ENCODE results near the gene PCARE.

Gene PCARE

GRCh38 chr2:29042561-29043075 lies 31.7 kb downstream of the PCARE start:
- DNase-seq (ENCODE audit: extremely low spot score) = no peak
- TF ChIP-seq CTBP1 (IDR thresholded peaks at IDR 0.05; ENCODE audit: borderline replicate concordance) (no peak), TARDBP (IDR thresholded peaks at IDR 0.05) (no peak), SUZ12 (IDR thresholded peaks at IDR 0.05) (no peak), FOXA1 (IDR thresholded peaks at IDR 0.05) (no peak), PKNOX1 (IDR thresholded peaks at IDR 0.05) (no peak), BHLHE40 (IDR thresholded peaks at IDR 0.05; ENCODE audit: borderline replicate concordance) (no peak), ARNT (IDR thresholded peaks at IDR 0.05) (no peak), L3MBTL2 (conservative IDR thresholded peaks at IDR 0.05) (no peak), SP1 (IDR thresholded peaks at IDR 0.05) (no peak), LEF1 (IDR thresholded peaks at IDR 0.05; ENCODE audit: borderline replicate concordance) (no peak), ELF4 (IDR thresholded peaks at IDR 0.05) (no peak), ZNF384 (IDR thresholded peaks at IDR 0.05) (no peak), NFRKB (IDR thresholded peaks at IDR 0.05) (no peak), HDGF (IDR thresholded peaks at IDR 0.05; ENCODE audit: borderline replicate concordance) (no peak), FOXK2 (IDR thresholded peaks at IDR 0.05) (no peak), FOXM1 (IDR thresholded peaks at IDR 0.05; ENCODE audit: borderline replicate concordance) (no peak)
- POLR2A ChIA-PET = no interaction called here
- CTCF ChIA-PET = no interaction called here

- TF ChIP-seq FOXM1 (IDR thresholded peaks at IDR 0.05; ENCODE audit: borderline replicate concordance) (no peak), ELF4 (IDR thresholded peaks at IDR 0.05) (no peak), FOXK2 (IDR thresholded peaks at IDR 0.05) (no peak), SP1 (IDR thresholded peaks at IDR 0.05) (no peak), PKNOX1 (IDR thresholded peaks at IDR 0.05) (no peak), ARNT (IDR thresholded peaks at IDR 0.05) (no peak), L3MBTL2 (conservative IDR thresholded peaks at IDR 0.05) (no peak), TARDBP (IDR thresholded peaks at IDR 0.05) (no peak), LEF1 (IDR thresholded peaks at IDR 0.05; ENCODE audit: borderline replicate concordance) (no peak), ZNF384 (IDR thresholded peaks at IDR 0.05) (no peak), FOXA1 (IDR thresholded peaks at IDR 0.05) (no peak), BHLHE40 (IDR thresholded peaks at IDR 0.05; ENCODE audit: borderline replicate concordance) (no peak), NFRKB (IDR thresholded peaks at IDR 0.05) (no peak), HDGF (IDR thresholded peaks at IDR 0.05; ENCODE audit: borderline replicate concordance) (no peak), CTBP1 (IDR thresholded peaks at IDR 0.05; ENCODE audit: borderline replicate concordance) (no peak), SUZ12 (IDR thresholded peaks at IDR 0.05) (no peak)
- ChIA-PET POLR2A (no interaction called here), CTCF (no interaction called here)
- no peak for DNase-seq (ENCODE audit: extremely low spot score)
Observed at GRCh38 chr2:29041161-29041660, 33.1 kb downstream of the PCARE start.

- CTCF ChIA-PET = no interaction called here
- TF ChIP-seq FOXK2 (IDR thresholded peaks at IDR 0.05) (no peak), NFRKB (IDR thresholded peaks at IDR 0.05) (no peak), ARNT (IDR thresholded peaks at IDR 0.05) (no peak), FOXA1 (IDR thresholded peaks at IDR 0.05) (no peak), LEF1 (IDR thresholded peaks at IDR 0.05; ENCODE audit: borderline replicate concordance) (no peak), ZNF384 (IDR thresholded peaks at IDR 0.05) (no peak), BHLHE40 (IDR thresholded peaks at IDR 0.05; ENCODE audit: borderline replicate concordance) (no peak), TARDBP (IDR thresholded peaks at IDR 0.05) (no peak), ELF4 (IDR thresholded peaks at IDR 0.05) (no peak), PKNOX1 (IDR thresholded peaks at IDR 0.05) (no peak), HDGF (IDR thresholded peaks at IDR 0.05; ENCODE audit: borderline replicate concordance) (no peak), SUZ12 (IDR thresholded peaks at IDR 0.05) (no peak), SP1 (IDR thresholded peaks at IDR 0.05) (no peak), L3MBTL2 (conservative IDR thresholded peaks at IDR 0.05) (no peak), FOXM1 (IDR thresholded peaks at IDR 0.05; ENCODE audit: borderline replicate concordance) (no peak)
- POLR2A ChIA-PET = no interaction called here
- DNase-seq (ENCODE audit: extremely low spot score) = no peak
Observed at GRCh38 chr2:29040552-29040951, 33.8 kb downstream of the PCARE start.

- TF ChIP-seq FOXK2 (IDR thresholded peaks at IDR 0.05) (no peak), ELF4 (IDR thresholded peaks at IDR 0.05) (no peak), HDGF (IDR thresholded peaks at IDR 0.05; ENCODE audit: borderline replicate concordance) (no peak), L3MBTL2 (conservative IDR thresholded peaks at IDR 0.05) (no peak), CTBP1 (IDR thresholded peaks at IDR 0.05; ENCODE audit: borderline replicate concordance) (no peak), NFRKB (IDR thresholded peaks at IDR 0.05) (no peak), FOXA1 (IDR thresholded peaks at IDR 0.05) (no peak), SUZ12 (IDR thresholded peaks at IDR 0.05) (no peak)
- CTCF ChIA-PET = no interaction called here
- no peak for DNase-seq (ENCODE audit: extremely low spot score)
- POLR2A ChIA-PET = no interaction called here
Observed at GRCh38 chr2:29039718-29040480, 34.4 kb downstream of the PCARE start.

GRCh38 chr2:29035016-29035745 lies 39.1 kb downstream of the PCARE start:
- CTCF ChIA-PET = interaction anchor here (0.6 kb wide), 1 partner anchor 17 kb away, joined by 3 read pairs; no protein-coding TSS in a partner anchor
- TF ChIP-seq TARDBP (IDR thresholded peaks at IDR 0.05) = no peak
- TF ChIP-seq CTBP1 (IDR thresholded peaks at IDR 0.05; ENCODE audit: borderline replicate concordance) = no peak
- TF ChIP-seq HDGF (IDR thresholded peaks at IDR 0.05; ENCODE audit: borderline replicate concordance) = no peak
- TF ChIP-seq L3MBTL2 (conservative IDR thresholded peaks at IDR 0.05) = no peak
- no peak for TF ChIP-seq ZNF384 (IDR thresholded peaks at IDR 0.05)
- no peak for TF ChIP-seq PKNOX1 (IDR thresholded peaks at IDR 0.05)
- TF ChIP-seq BHLHE40 (IDR thresholded peaks at IDR 0.05; ENCODE audit: borderline replicate concordance) = no peak
- no peak for TF ChIP-seq SP1 (IDR thresholded peaks at IDR 0.05)
- no peak for TF ChIP-seq FOXA1 (IDR thresholded peaks at IDR 0.05)
- TF ChIP-seq FOXK2 (IDR thresholded peaks at IDR 0.05) = no peak
- no peak for TF ChIP-seq FOXM1 (IDR thresholded peaks at IDR 0.05; ENCODE audit: borderline replicate concordance)
- no peak for TF ChIP-seq LEF1 (IDR thresholded peaks at IDR 0.05; ENCODE audit: borderline replicate concordance)
- TF ChIP-seq NFRKB (IDR thresholded peaks at IDR 0.05) = no peak
- no peak for TF ChIP-seq ARNT (IDR thresholded peaks at IDR 0.05)
- TF ChIP-seq ELF4 (IDR thresholded peaks at IDR 0.05) = no peak
- TF ChIP-seq SUZ12 (IDR thresholded peaks at IDR 0.05) = no peak
- DNase-seq (ENCODE audit: extremely low spot score) = no peak
- POLR2A ChIA-PET = no interaction called here

All from HEK293T (cell line).